GM21528 (cell line): ENCODE data around the gene POMT1.
"Not testable (repeated sequence)": the region's sequence is repeated elsewhere in the genome, so short reads cannot be mapped to it uniquely, and the experiment has no call there.

Experiments used
- ATAC-seq: cut with Tn5 transposase; IDR thresholded peaks from one replicate; pipeline ENCODE4 v1.9.1; 2021; ENCODE audit warnings: mild to moderate bottlenecking, moderate library complexity; ENCODE audit not compliant: unreplicated experiment, low FRiP score

The POMT1 gene

DNA sequence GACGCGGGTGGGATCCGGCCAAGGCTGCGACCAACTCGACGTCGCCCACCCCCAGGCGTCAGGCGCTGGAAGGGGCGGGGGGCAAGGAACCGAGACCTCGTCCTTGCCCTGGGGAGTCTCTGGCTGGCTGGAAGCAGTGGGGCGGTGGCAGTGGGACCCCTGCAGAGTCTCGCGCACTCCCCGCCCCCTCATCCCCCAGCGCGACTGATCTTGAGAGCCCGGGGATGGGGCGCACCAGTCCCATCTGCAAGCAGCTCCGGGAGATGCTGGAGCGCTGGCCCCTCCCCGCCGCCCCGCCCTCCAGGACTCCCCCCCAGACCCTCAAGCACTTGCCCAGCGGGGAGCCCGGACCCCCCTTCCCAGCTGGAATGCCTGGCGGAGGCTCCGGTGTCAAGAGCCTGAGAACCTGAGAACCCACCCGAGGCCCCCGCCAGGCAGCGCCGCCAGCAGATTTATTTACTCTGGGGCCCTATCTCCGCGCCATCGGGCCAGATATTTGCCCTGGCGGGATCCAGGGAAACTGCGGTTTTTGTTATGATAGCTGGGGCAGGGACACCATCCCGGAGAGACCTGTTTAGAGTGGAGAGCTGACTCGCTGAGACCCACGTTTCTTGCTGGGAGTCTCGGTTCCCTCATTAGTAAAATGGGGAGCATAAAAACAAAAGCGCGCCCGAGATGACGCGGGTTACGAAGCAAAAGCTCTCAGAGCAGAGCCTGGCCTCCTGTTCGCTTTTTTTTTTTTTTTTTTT, 43.8 kb downstream of the POMT1 start:
- ATAC-seq: no peak

DNA sequence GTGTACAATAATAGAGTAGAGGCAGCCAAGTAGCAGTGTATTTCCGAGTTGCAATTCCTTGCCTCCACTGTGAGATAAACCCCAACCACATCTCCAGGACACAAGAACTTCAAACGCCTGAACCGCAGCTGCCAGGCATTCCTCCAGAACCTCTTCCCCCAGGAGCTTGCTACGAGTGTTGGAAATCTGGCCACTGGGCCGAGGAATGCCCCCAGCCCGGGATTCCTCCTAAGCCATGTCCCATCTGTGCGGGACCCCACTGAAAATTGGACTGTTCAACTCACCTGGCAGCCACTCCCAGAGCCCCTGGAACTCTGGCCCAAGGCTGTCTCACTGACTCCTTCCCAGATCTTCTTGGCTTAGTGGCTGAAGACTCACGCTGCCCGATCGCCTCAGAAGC, 46.5 kb downstream of the POMT1 start:
- ATAC-seq: not testable (repeated sequence)

DNA sequence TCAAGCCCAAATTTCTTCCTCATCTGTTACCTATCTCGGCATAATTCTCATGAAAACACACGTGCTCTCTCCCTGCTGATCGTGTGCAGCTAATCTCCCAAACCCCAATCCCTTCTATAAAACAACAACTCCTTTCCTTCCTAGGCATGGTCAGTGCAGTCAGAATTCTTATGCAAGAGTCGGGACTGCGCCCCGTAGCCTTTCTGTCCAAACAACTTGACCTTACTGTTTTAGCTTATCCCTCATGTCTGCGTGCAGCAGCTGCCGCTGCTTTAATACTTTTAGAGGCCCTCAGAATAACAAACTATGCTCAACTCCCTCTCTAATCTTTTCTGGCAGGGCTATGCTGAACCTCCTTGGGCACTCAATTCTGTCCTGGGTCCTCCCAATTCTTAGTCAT, 47.7 kb downstream of the POMT1 start:
- not testable (repeated sequence) for ATAC-seq

GRCh38 chr9:131552030-131552429, 49.3 kb downstream of the POMT1 start:
- ATAC-seq: no peak

- no peak for ATAC-seq
These were observed 51.5 kb downstream of the POMT1 start for GRCh38 chr9:131554087-131554842.

GRCh38 chr9:131554843-131555351, 52.2 kb downstream of the POMT1 start:
- no peak for ATAC-seq

- no peak for ATAC-seq
These were observed 53.3 kb downstream of the POMT1 start for GRCh38 chr9:131555841-131556673.

DNA sequence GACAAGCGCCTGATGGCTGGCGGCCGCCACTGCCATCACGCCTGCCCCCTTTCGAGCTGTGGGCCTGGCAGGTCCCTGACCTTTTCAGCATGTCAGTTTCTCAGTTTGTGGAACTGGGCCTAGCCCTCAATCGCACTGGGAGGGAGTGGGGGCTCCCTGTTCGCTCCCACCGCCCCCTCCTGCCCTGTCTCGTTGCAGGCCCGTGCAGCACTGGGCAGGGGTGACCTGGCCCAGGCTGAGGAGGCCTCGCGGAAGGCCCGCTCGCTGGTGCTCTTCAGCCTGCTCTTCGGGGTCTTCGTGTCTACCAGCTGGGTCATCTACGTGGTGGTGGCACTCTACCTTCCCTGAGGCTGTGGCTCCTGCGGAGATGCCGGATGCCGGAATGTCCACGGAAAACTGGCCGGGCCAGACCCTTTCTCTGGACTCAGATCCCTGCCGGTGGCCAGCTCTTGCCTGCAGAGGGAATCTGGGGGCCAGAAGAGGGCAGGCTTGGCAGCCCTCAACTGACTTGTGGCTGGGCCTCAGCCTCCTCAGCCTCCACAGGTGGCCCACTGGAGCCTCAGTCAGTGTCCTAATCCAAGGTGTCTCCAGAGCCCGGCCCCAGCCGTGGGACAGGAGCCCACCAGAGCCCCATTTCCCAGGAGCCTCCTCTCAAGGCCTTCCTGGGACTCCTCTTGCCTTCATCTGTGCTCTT, 55.3 kb downstream of the POMT1 start:
- no peak for ATAC-seq

DNA sequence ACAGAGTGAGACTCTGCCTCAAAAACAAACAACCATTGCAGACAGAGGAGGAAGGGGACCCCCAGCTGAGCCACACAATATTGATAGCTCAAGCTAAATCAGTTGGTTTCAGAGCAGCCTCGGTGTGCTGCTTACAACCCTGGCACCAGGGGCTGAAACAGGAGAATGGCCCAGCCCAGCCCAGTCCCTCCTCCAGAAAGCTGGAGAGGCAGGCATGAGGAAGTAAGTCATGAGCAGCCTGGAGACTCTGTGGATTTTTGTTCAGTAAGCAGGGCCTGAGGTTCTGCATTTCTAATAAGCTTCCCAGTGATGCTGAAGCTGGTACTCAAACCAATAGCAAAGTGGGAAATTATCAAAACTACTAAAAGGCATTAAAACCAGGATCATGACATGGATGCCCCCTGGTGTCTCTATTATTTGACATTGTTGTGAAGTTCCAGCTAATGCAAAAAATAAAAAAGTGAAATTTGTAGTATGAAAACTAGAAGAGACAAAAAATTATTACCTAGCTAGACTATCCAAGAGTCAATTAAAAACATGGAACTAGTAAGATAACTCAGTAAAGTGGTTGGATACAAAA, 56.8 kb downstream of the POMT1 start:
- no peak for ATAC-seq

DNA sequence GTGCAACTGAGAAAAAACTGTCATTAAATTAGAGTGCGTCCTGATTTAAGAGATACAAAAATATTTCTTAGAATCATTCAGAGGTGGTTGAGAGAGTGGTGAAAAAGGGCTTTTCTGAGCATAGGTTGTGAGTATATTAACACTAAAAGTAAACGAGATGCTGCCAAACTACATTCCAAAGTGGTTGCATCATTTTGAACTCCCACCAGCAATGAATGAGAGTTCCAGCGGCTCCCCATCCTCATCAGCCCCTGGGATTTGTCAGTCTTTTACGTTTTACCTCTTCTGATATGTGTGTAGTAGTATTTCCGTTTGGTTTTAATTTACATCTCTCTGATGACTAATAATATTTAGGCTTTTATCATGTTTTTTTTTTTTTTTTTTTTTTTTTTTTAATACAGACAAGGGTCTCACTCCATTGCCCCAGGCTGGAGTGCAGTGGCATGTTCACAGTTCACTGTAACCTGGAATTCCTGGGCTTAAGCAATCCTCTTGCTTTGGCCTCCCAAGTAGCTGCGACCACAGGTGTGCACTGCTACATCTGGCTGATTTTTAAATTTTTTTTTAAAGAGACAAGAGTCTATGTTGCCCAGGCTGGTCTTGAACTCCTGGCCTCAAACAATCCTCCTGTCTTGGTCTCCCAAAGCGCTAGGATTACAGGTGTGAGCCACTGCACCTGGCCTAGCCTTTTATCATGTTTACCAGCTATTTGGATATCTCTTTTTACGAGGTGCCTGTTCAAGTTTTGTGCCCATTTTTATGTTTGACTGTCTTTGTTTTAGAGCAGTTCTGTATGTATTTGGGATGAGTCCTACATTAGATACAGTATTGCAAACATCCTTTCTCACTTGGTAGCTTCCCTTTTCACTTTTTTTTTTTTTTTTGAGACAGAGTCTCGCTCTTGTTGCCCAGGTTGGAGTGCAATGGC, 59.6 kb downstream of the POMT1 start:
- no peak for ATAC-seq

DNA sequence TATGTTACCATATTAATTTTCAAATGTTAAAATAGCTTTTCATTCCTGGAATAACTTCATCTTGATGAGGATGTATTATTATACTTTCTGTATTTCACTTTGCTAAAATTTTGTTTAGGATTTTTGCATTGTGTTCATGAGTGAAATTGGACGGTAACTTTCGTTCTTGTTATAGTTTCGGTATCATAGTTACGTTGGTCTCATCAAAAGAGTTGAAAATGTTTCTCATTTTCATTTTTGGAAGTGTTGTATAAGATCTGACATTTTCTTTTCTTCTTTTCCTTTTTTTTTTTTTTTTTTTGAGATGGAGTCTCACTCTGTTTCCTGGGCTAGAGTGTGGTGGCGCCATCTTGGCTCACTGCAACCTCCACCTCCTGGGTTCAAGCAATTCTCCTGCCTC, 62.7 kb downstream of the POMT1 start:
- no peak for ATAC-seq

- ATAC-seq: no peak
These were observed 63.4 kb downstream of the POMT1 start for GRCh38 chr9:131566158-131566557.

DNA sequence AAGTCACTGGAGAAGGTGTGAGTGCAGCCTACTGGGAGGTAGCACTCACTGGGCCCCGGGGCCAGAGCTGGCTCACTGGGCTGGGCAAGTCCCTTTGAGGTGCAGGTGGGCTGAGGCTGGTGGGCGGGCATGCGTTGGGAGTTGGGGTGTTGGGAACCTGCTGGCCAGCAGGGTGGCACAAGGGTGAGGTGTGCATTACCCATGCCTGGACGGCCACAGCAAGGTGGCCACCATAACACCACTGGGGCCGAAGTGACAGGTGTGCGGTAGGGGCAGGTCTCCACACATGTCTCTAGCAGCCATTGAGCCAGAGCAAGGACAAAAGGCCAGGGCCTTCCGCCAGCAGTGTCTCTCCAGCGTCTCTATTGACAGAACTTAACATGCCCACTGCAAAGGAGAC, 65.2 kb downstream of the POMT1 start:
- no peak for ATAC-seq
